Measurements from ENCODE around the gene KIF3A.

KIF3A gene

GRCh38 chr5:132736853-132737833, at the start of gene KIF3A:
Gene KIF3A (minus strand): TSS chr5:132737546. CDS start chr5:132737419, 127 bp downstream.
- DNase-seq = peak; percentile 99

DNA sequence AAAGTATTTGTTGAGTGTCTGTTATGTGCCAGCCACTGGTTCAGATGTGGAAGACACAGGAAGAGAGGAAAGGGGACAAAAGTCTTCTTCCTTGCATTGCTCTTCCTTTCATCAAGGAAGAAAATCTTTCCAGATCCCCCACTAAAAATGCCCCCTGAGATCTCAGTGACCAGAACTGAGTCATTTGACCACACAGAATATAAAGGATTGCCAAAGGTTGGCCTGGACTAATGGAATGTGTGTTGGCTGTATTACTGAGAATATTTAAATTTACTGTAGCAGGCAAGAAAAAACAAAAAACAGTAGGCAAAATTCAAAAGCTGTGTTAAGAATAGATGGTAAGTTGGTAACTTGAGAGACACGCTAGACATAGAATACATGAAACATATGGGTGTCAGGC, 49.7 kb upstream of the KIF3A start:
- no peak for DNase-seq

DNA sequence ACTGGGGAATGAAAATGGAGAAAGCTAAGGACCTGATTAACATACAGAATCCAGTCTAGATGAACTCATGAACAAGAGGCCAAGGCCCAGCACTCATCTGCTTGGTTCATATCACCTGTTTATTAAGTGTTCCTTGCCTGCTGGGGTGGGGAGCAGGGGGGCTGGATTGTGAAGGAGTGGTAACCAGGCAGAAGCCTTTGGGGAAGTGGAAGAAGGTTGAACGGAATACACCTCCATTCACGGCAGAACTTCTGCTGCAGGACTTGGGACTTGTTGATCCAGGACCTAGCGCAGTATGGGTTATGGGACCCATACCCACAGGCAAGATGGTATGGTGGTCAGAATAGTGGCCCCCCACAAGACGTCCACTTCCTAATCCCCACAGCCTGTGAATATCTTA, 48.5 kb upstream of the KIF3A start:
- no peak for DNase-seq

GRCh38 chr5:132785365-132785764, 48.0 kb upstream of the KIF3A start:
- no peak for DNase-seq

GRCh38 chr5:132782101-132782500, 44.8 kb upstream of the KIF3A start:
- no peak for DNase-seq

- DNase-seq = no peak
Observed at GRCh38 chr5:132781029-132781428, 43.7 kb upstream of the KIF3A start.

DNA sequence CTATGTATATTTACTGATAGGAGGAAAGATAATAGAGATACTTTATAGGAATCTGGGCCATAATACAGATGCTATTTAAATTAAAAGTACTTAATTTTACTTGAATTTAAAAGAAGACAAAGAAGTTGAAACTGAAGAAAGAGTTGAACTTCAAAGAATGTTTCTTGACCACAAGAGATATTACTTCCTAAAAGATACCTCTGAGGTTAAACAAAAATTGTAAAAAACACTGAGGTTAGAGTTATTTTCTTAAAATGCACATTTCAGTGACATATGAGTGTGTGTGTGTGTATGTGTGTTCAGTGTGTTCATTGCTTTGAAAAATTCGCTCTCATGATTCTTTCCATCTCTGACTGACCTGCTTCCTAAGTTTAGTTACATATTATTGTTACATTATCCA, 43.2 kb upstream of the KIF3A start:
- no peak for DNase-seq

- DNase-seq = no peak
Observed at GRCh38 chr5:132779961-132780360, 42.6 kb upstream of the KIF3A start.

DNA sequence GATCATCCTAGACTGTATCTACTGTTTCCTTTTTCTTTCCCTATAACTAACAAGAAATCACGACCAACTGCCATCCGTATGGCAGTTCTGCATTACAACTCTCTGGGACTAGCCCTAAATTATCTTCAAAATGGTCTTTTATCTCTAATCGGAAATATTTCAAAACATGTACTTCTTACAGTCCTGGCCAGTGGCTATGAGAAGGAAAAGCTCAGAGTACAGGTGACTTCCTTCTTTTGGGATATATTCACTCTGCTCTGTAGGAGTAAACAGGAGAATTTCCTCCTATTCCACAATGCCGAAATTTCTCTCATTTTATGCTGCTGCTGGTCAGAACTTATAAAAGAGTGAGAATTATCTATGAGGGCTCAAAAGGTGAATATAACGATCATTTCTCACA, 41.5 kb upstream of the KIF3A start:
- DNase-seq = no peak

DNA sequence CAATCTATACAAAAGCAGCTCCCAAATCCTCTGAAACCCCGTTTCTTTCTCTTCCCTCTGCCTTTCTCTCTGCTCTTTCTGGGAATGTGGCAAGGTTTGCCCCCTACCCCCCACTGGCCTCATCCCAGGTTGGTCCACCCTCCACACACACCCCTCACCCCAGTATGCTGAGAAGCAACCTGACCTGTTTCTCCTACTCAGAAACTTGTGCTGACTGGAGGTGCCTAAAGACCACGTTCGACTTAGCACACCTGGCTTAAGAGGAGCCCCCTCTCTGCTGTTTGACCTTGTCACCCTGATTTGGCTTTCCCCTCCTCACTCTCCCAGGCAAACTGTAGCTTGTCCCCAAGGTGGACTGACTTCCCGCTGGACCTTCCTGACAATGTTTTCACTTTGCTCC, 40.8 kb upstream of the KIF3A start:
- DNase-seq = no peak

GRCh38 chr5:132777209-132778069, 40.1 kb upstream of the KIF3A start, which contains the start of gene SEPTIN8:
Gene SEPTIN8 (minus strand): TSS chr5:132777239. CDS start chr5:132777137, 102 bp downstream.
- peak; percentile 35 for DNase-seq

DNA sequence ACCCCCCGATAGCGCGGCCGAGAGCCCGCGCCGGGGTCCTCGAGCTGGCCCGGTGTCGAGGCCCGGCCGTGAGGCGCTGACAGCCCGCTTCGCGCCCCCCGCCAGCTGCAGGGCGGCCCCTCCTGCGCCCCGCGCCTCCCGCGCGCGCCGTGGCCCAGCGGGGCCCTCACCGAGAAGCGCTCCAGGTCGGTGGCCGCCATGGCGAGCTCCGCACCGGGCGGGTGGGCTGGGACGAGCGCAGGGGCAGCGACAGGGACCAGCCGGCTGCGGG, 39.5 kb upstream of the KIF3A start:
- no peak for DNase-seq

GRCh38 chr5:132776131-132776937, 39.0 kb upstream of the KIF3A start:
- DNase-seq = no peak

GRCh38 chr5:132775476-132775961, 38.2 kb upstream of the KIF3A start:
- no peak for DNase-seq

DNA sequence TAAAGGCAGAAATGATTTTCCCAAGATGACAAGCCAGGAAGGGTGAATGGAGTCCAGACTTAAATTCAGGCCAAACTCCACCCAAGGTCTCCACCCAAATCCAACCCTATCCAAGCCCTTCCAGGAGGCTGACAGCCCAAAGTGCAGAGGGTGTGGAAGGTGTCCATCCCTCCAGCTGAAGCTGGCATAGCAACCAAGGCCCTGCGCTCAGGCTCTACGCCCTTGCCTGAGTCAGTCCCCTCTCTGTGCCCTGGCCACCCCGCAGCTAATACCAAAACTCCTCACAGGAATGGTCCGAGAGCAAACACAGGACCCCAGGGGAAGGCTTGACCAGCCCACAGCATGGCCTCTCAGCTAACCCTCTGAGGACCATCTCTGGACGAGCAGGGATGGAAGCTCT, 37.5 kb upstream of the KIF3A start:
- DNase-seq = no peak

- no peak for DNase-seq
Observed at GRCh38 chr5:132774406-132774805, 37.1 kb upstream of the KIF3A start.

- DNase-seq = no peak
Observed at GRCh38 chr5:132773601-132774355, 36.4 kb upstream of the KIF3A start.

- no peak for DNase-seq
Observed at GRCh38 chr5:132773114-132773513, 35.8 kb upstream of the KIF3A start.

DNA sequence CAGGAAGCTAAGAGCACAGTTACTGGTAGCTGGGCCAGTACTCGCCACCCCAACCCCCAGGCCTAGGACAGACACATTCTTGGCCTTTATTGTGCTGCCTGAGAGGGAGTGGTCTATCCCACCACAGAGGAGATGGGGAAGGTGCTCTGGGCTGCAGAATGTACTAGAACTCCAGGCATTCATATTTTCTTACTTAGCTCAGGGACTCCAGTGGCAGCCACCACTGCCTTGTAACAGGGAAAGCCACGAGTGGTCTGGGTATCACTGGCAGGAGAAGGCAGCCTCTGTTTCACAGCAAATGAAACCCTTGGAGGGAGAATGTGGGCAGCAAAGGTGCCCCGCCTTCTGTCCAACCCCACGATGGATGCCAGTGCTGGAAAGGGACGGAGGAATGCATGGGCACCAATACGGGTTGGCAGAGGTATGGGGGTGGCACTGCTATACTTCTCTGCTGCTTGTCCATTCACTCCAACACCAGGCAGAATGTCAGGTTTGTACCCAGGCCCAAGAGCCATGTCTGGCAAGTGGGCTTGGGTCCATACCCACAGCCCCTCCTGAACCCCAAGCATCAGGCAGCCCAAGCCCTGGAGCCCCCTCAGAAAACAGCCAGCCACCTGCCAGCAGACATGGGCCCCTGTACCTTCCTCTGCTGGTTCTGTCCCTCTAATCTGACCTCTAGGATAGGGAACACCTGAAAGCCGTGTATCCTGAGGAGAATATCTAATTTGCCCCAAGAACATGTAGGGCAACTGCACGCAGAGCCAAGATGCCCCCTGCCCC, 35.1 kb upstream of the KIF3A start:
- DNase-seq = no peak

DNA sequence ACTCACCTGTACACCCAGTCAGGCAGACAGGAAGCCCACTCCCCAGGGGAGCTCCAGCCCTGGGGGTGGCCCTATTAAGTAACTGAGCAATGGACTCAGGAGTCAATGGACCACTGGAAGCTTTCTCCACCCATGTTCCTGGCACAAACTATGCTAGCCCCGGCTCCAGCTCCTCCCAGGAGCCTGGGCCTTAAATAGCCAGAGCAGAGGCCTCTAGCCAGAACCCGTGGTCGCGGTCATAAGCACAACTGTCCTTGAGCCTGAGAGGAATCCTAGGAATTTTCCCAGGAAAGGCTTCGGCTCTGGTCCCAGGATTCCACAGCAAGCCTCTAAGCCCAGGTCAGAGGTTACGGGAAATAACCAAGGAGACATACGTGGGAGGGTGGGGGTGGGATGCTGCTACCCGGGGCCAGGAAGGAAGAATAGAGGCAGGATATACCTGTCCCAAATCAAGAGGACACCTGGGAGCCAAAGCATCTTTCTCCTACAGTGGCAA, 34.2 kb upstream of the KIF3A start:
- no peak for DNase-seq
